Inferior parietal cortex (tissue), 1 donor: ENCODE measurements around the gene SLC25A1.
"Not testable (repeated sequence)": the region's sequence is repeated elsewhere in the genome, so short reads cannot be mapped to it uniquely, and the experiment has no call there.

Experiments
- DNase-seq: peaks from one replicate; pipeline ENCODE4 v3.0.0-alpha.2; 2016; ENCODE audit errors: extremely low spot score

SLC25A1 gene

DNA sequence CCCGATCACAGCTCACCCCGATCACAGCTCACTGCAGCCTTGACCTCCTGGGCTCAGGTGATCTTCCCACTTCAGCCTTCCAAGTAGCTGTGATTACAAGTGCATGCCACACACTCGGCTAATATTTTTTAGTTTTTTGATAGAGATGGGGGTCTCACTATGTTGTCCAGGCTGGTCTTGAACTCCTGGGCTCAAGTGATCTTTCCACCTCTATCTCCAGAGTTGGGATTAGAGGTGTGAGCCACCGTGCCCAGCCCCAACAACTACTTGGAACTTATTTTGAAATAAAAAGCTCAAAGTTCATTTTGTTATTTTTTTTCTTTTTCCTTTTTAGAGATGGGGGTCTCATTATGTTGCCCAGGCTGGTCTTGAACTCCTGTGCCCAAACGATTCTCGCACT lies 27.8 kb upstream of the SLC25A1 start:
- no peak for DNase-seq

DNA sequence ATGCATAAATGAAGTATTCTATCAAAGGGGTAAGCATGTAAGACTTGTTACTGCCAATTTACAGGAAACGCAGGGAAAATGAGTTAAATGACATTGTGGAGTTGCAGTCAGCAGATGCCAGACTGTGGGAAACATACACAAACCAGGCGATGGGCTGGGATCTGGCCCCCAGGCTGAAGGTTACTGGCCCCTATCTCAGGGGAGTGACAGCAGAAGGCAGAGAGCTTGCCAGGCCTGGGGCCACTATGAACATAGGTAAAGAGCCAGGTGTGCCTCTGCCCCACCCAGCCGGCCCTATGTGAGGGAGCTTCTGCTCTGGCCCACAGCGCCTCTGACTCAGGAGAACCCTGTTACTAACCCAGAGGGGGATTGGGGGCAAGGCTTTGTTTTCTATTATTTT lies 26.1 kb upstream of the SLC25A1 start:
- DNase-seq, result no peak

DNA sequence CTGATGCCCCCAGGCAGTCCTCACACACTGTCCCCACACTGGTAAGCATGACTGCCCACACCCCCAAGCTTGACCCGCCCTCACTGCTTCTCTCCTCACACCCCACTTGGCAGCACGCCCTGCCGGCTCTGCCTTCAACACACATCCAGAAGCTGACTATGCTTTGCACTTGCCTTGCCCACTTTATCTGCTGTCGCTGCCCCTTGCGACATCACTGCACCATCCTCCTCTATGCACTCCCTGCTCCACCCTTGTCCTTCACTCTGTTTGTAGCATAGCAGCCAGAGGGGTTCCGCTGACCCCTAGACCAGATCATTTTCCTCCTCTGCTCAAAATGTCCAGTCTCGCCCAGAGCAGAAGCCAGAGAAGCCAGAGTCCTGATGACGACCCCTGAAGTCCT lies 25.3 kb upstream of the SLC25A1 start:
- DNase-seq, result no peak

DNA sequence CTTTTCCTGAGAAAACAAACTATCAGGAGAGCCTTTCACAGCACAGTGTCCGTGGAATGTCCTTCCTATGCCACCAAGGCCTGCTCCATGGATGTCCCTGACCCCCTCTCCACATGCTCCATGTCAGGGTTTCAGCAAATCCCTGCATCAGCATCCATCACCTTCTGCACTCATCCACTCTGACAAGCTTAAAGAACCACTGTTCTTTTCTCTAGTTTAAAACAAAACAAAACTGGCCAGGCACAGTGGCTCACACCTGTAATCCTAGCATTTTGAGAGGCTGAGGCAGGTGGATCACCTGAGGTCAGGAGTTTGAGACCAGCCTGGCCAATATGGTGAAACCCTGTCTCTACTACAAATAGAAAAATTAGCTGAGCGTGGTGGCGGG lies 24.3 kb upstream of the SLC25A1 start:
- DNase-seq, result not testable (repeated sequence)

GRCh38 chr22:19201869-19202798 lies 23.6 kb upstream of the SLC25A1 start:
- no peak for DNase-seq

GRCh38 chr22:19201130-19201868 lies 22.8 kb upstream of the SLC25A1 start:
- DNase-seq, result no peak

GRCh38 chr22:19199479-19199878 lies 20.9 kb upstream of the SLC25A1 start:
- DNase-seq, result no peak

DNA sequence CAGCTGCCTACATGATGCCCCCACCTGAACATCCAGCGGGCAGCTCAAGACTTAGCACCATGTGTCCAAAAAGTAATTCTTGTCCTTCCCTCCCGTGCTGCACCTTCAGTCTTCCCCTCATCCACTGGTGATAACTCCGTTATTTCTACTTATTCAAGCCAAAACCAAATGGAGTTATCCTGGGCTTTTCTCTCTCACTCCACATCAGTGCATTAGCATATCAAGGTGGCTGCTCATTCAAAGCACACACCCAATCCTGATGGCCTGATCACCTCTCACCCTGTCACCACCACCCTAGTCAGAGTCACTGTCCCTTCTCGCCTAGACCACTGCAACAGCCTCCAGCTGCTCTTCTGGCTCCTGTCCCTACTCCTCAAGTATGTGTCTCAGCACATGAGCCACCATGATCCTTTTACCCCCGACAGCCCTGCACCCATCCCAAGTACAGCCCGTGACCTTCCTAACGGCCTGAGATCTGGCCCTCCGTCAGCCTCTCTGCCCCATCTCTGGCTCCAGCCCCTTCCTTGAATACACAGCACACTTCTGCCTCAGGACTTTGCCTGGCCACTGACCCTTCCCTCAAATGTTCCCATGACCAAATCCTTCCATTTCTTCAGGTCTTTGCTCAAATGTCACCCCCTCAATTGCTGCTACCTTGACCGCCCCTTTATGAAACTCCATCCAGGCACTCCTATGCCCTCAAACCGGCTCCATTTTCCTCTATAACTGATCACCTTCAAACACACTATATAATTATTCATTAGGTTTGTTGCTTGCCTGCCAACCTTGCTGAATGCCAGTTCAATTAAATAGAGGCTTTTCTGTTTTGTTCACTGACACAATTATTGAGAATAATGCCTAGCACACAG lies 19.7 kb upstream of the SLC25A1 start:
- DNase-seq, result no peak

GRCh38 chr22:19196841-19197612 lies 18.5 kb upstream of the SLC25A1 start:
- DNase-seq, result no peak

GRCh38 chr22:19195796-19196731 lies 17.5 kb upstream of the SLC25A1 start:
- no peak for DNase-seq

GRCh38 chr22:19194766-19195536 lies 16.4 kb upstream of the SLC25A1 start:
- DNase-seq, result no peak

DNA sequence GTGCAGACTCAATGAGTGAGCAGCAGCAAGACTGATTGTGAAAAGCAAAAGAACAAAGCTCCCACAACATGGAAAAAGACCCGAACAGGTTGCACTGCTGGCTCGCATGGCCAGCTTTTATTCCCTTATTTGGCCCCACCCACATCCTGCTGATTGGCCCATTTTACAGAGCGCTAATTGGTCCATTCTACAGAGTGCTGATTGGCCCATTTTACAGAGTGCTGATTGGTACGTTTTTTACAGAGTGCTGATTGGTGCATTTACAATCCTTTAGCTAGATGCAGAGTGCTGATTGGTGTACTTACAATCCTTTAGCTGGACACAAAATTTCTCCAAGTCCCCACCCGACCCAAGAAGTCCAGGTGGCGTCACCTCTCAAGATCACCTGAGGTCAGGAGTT lies 15.3 kb upstream of the SLC25A1 start:
- DNase-seq, result no peak

- DNase-seq, result no peak
These were observed 9.4 kb upstream of the SLC25A1 start for GRCh38 chr22:19187716-19188563.

- DNase-seq, result no peak
These were observed 5.9 kb upstream of the SLC25A1 start for GRCh38 chr22:19184276-19184997.

- DNase-seq, result no peak
These were observed 4.7 kb upstream of the SLC25A1 start for GRCh38 chr22:19183216-19183615.

- no peak for DNase-seq
These were observed 4.1 kb upstream of the SLC25A1 start for GRCh38 chr22:19182472-19183157.
